ENCODE data around the gene TRUB2. TPM values are rescaled to one million over a fixed set of nuclear protein-coding genes. Genes with fewer than 3 reads are reported as not detected.

TRUB2 gene
- total and polyA plus RNA-seq, 2 of the 8 experiments (the other 6 are each of a cell fraction or from before 2014, with no cell fraction given): 20.7 to 37.8 TPM

DNA sequence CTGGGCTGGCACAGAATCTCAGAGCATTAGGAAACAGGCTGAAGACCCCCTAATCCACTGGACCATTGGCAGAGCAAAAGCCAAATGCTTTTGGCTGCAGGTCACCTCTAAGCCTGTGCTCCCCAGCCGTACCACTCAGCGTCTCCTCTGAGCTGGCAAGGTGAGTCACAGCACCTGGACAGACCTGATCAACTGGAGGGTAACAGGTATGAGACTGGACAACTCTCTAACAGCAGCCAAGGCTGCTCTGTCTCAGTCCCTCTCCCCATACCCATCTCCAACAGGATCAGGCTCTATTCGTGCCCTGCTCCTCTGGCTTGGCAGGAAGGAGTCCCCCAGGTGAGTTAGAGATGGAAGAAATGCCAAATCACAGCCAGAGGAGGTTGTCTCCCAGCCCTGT lies 51.1 kb downstream of the TRUB2 start (continued):
- TF ChIP-seq, protein P1, sequence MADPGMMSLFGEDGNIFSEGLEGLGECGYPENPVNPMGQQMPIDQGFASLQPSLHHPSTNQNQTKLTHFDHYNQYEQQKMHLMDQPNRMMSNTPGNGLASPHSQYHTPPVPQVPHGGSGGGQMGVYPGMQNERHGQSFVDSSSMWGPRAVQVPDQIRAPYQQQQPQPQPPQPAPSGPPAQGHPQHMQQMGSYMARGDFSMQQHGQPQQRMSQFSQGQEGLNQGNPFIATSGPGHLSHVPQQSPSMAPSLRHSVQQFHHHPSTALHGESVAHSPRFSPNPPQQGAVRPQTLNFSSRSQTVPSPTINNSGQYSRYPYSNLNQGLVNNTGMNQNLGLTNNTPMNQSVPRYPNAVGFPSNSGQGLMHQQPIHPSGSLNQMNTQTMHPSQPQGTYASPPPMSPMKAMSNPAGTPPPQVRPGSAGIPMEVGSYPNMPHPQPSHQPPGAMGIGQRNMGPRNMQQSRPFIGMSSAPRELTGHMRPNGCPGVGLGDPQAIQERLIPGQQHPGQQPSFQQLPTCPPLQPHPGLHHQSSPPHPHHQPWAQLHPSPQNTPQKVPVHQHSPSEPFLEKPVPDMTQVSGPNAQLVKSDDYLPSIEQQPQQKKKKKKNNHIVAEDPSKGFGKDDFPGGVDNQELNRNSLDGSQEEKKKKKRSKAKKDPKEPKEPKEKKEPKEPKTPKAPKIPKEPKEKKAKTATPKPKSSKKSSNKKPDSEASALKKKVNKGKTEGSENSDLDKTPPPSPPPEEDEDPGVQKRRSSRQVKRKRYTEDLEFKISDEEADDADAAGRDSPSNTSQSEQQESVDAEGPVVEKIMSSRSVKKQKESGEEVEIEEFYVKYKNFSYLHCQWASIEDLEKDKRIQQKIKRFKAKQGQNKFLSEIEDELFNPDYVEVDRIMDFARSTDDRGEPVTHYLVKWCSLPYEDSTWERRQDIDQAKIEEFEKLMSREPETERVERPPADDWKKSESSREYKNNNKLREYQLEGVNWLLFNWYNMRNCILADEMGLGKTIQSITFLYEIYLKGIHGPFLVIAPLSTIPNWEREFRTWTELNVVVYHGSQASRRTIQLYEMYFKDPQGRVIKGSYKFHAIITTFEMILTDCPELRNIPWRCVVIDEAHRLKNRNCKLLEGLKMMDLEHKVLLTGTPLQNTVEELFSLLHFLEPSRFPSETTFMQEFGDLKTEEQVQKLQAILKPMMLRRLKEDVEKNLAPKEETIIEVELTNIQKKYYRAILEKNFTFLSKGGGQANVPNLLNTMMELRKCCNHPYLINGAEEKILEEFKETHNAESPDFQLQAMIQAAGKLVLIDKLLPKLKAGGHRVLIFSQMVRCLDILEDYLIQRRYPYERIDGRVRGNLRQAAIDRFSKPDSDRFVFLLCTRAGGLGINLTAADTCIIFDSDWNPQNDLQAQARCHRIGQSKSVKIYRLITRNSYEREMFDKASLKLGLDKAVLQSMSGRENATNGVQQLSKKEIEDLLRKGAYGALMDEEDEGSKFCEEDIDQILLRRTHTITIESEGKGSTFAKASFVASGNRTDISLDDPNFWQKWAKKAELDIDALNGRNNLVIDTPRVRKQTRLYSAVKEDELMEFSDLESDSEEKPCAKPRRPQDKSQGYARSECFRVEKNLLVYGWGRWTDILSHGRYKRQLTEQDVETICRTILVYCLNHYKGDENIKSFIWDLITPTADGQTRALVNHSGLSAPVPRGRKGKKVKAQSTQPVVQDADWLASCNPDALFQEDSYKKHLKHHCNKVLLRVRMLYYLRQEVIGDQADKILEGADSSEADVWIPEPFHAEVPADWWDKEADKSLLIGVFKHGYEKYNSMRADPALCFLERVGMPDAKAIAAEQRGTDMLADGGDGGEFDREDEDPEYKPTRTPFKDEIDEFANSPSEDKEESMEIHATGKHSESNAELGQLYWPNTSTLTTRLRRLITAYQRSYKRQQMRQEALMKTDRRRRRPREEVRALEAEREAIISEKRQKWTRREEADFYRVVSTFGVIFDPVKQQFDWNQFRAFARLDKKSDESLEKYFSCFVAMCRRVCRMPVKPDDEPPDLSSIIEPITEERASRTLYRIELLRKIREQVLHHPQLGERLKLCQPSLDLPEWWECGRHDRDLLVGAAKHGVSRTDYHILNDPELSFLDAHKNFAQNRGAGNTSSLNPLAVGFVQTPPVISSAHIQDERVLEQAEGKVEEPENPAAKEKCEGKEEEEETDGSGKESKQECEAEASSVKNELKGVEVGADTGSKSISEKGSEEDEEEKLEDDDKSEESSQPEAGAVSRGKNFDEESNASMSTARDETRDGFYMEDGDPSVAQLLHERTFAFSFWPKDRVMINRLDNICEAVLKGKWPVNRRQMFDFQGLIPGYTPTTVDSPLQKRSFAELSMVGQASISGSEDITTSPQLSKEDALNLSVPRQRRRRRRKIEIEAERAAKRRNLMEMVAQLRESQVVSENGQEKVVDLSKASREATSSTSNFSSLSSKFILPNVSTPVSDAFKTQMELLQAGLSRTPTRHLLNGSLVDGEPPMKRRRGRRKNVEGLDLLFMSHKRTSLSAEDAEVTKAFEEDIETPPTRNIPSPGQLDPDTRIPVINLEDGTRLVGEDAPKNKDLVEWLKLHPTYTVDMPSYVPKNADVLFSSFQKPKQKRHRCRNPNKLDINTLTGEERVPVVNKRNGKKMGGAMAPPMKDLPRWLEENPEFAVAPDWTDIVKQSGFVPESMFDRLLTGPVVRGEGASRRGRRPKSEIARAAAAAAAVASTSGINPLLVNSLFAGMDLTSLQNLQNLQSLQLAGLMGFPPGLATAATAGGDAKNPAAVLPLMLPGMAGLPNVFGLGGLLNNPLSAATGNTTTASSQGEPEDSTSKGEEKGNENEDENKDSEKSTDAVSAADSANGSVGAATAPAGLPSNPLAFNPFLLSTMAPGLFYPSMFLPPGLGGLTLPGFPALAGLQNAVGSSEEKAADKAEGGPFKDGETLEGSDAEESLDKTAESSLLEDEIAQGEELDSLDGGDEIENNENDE (IDR thresholded peaks at IDR 0.05; ENCODE audit: insufficient replicate concordance, low read length): no peak
- TF ChIP-seq SP2 (IDR thresholded peaks at IDR 0.05; ENCODE audit: low read length): no peak
- TF ChIP-seq SIX5 (IDR thresholded peaks at IDR 0.05; ENCODE audit: low read depth, low read length): no peak
- no peak for TF ChIP-seq POLR2A (IDR thresholded peaks at IDR 0.05; ENCODE audit: control extremely low read depth in 1 of 2, low read depth in 2 of 2, low read length in 2 of 2)
- TF ChIP-seq HDAC2 (IDR thresholded peaks at IDR 0.05; ENCODE audit: borderline replicate concordance in 1 of 2, low read depth in 2 of 2, low read length in 2 of 2): no peak
- TF ChIP-seq POU5F1 (IDR thresholded peaks at IDR 0.05; ENCODE audit: low read depth, low read length): no peak
- TF ChIP-seq CREB1 (IDR thresholded peaks at IDR 0.05): no peak
- no peak for TF ChIP-seq SIRT6 (IDR thresholded peaks at IDR 0.05; ENCODE audit: low read length)
- no peak for TF ChIP-seq SIN3A (conservative IDR thresholded peaks at IDR 0.05 in 1 of 2, IDR thresholded peaks at IDR 0.05 in 1 of 2; ENCODE audit: low read depth in 1 of 2, low read length in 2 of 2)
- no peak for TF ChIP-seq JUND (IDR thresholded peaks at IDR 0.05; ENCODE audit: low read length)
- no peak for TF ChIP-seq BCL11A (IDR thresholded peaks at IDR 0.05; ENCODE audit: low read depth in 2 of 2, low read length in 2 of 2)
